ENCODE data around the gene CIB4. TPM values are rescaled to one million over a fixed set of nuclear protein-coding genes. Genes with fewer than 3 reads are reported as not detected.

CIB4 gene
- total and polyA plus RNA-seq, 2 experiments from 2014 or later, result not detected

DNA sequence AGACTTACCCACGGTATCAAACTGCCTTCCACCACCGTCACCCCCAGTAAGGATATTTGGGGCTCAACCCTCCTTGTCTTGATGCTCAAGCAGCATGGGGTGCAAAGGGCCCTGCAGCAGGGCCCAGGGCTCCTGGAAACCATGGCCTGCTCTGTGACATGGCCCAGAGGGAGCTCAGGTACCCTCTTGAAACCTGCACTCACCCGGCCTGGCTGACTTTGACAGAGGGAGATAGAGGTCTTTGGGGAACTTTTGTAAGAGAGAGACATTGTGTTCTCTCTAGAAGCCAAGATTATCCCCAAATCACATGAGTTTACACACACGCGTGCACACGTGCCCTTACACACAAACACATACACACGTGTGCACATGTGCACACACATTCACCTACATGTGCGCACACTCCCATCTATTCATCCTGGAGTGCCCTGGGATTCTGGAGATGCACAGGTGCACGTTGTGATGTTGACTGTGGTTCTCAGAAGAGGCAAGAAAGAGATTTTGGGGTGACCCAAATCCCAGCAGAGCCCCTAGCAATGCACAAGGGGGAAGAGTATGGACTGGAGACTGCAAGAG, 31.7 kb upstream of the CIB4 start:
- Histone ChIP-seq H3K4me2 (no peak overlapping the region), H3K79me2 (no peaks in the 10 kb centered on the region), H3K27me3 (no peaks in the 10 kb centered on the region), H3K4me3 (no peak overlapping the region), H3K4me1 (ENCODE audit: insufficient read depth) (peaks cover 10% of the 10 kb centered on the region), H4K20me1 (ENCODE audit: insufficient read depth, poor library complexity, severe bottlenecking) (no peaks in the 10 kb centered on the region), H3K36me3 (replicated peaks; ENCODE audit: insufficient read depth, low read depth) (no peaks in the 10 kb centered on the region), H3K9me3 (ENCODE audit: low read depth) (no peaks in the 10 kb centered on the region), H3K27ac (no peak overlapping the region), H2AFZ (no peak overlapping the region), H3K9me2 (replicated peaks; ENCODE audit: insufficient read depth) (no peaks in the 10 kb centered on the region)
- DNase-seq (ENCODE audit: low spot score), result no peak
- TF ChIP-seq EZH2 (IDR thresholded peaks at IDR 0.05; ENCODE audit: borderline replicate concordance) (no peak), EZH2phosphoT487 (IDR thresholded peaks at IDR 0.05; ENCODE audit: low read depth, severe bottlenecking, unreplicated experiment) (no peak)
- TF ChIP-seq, protein P1, sequence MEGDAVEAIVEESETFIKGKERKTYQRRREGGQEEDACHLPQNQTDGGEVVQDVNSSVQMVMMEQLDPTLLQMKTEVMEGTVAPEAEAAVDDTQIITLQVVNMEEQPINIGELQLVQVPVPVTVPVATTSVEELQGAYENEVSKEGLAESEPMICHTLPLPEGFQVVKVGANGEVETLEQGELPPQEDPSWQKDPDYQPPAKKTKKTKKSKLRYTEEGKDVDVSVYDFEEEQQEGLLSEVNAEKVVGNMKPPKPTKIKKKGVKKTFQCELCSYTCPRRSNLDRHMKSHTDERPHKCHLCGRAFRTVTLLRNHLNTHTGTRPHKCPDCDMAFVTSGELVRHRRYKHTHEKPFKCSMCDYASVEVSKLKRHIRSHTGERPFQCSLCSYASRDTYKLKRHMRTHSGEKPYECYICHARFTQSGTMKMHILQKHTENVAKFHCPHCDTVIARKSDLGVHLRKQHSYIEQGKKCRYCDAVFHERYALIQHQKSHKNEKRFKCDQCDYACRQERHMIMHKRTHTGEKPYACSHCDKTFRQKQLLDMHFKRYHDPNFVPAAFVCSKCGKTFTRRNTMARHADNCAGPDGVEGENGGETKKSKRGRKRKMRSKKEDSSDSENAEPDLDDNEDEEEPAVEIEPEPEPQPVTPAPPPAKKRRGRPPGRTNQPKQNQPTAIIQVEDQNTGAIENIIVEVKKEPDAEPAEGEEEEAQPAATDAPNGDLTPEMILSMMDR (IDR thresholded peaks at IDR 0.05; ENCODE audit: poor library complexity), result no peak
- 85% methylated on average over 9 of the region's 9 CpGs for WGBS (ENCODE audit: low lambda C conversion rate, missing lambda C conversion rate)

DNA sequence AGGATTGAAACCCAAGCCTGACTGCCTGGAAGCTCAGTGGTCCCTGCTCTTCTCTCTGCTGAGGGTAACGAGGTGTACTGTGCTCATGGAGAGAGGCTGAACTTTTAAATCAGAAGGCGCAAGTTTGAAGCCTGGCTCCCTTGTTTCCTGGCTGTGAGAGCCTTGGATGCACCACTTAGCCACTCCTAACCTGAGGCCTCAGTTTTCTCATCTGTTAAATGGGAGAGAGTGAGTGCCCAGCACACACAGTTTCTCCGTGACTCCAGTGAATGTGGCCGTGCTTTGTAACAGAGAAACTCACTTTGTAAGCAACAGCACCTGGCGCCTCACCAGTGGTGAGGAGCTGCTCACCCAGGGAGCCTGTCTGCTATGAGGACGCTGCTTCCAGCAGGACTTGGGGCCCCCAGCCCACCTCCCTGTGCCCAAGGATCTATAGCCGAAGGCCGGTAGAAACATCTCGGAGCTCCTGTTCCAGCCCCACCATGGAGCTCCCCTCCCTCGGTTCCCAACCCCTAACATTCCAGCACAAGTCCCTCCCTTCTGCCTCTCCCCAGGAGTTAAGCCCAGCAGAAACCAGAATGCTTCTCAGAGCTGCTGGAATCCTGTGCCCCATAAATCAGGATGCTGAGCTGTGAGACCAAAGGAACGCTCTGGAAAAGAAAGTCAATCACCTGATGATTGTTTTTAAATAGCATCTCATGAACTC, 31.1 kb upstream of the CIB4 start:
- H2AFZ ChIP-seq, result no peak overlapping the region

DNA sequence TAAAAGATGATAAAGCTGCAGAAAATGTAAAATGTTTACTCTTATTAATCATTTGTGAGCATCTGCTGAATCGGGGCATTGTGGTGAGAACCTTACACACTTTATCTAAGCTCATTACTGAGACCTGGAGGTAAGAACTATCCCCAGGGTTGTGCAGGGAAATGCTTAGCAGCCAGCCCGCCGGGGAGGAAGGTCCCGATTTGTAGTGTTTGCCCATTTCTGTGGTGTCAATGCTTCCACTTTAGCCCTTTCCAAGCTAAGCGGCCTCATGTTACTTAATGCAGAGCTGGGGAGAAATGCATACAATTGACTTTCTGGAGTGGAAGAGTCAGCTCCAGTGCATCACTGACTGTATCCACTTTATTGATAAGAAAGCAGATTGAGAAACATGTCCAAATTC, 30.5 kb upstream of the CIB4 start:
- Histone ChIP-seq H3K27me3 (no peaks in the 10 kb centered on the region), H3K27ac (no peak overlapping the region), H3K36me3 (replicated peaks; ENCODE audit: insufficient read depth, low read depth) (no peaks in the 10 kb centered on the region), H2AFZ (no peak overlapping the region), H3K4me1 (ENCODE audit: insufficient read depth) (peaks cover 10% of the 10 kb centered on the region), H4K20me1 (ENCODE audit: insufficient read depth, poor library complexity, severe bottlenecking) (no peaks in the 10 kb centered on the region), H3K4me3 (no peak overlapping the region), H3K9me2 (replicated peaks; ENCODE audit: insufficient read depth) (no peaks in the 10 kb centered on the region), H3K9me3 (ENCODE audit: low read depth) (no peaks in the 10 kb centered on the region), H3K4me2 (no peak overlapping the region), H3K79me2 (no peaks in the 10 kb centered on the region)
- TF ChIP-seq EZH2phosphoT487 (IDR thresholded peaks at IDR 0.05; ENCODE audit: low read depth, severe bottlenecking, unreplicated experiment) (no peak), EZH2 (IDR thresholded peaks at IDR 0.05; ENCODE audit: borderline replicate concordance) (no peak)
- TF ChIP-seq, protein P1 (IDR thresholded peaks at IDR 0.05; ENCODE audit: poor library complexity), result no peak
- DNase-seq (ENCODE audit: low spot score), result no peak
- WGBS (ENCODE audit: low lambda C conversion rate, missing lambda C conversion rate), result 88% methylated on average over 5 of the region's 5 CpGs

More for the DNA sequence above, 31.1 kb upstream of the CIB4 start:
- Histone ChIP-seq H3K27ac (no peak overlapping the region), H3K4me3 (no peak overlapping the region), H3K4me1 (ENCODE audit: insufficient read depth) (peaks cover 10% of the 10 kb centered on the region), H3K27me3 (no peaks in the 10 kb centered on the region), H3K36me3 (replicated peaks; ENCODE audit: insufficient read depth, low read depth) (no peaks in the 10 kb centered on the region), H3K4me2 (no peak overlapping the region), H4K20me1 (ENCODE audit: insufficient read depth, poor library complexity, severe bottlenecking) (no peaks in the 10 kb centered on the region), H3K79me2 (no peaks in the 10 kb centered on the region), H3K9me2 (replicated peaks; ENCODE audit: insufficient read depth) (no peaks in the 10 kb centered on the region), H3K9me3 (ENCODE audit: low read depth) (no peaks in the 10 kb centered on the region)
- 69% methylated on average over 11 of the region's 11 CpGs for WGBS (ENCODE audit: low lambda C conversion rate, missing lambda C conversion rate)
- DNase-seq (ENCODE audit: low spot score), result no peak
- TF ChIP-seq EZH2 (IDR thresholded peaks at IDR 0.05; ENCODE audit: borderline replicate concordance) (no peak), EZH2phosphoT487 (IDR thresholded peaks at IDR 0.05; ENCODE audit: low read depth, severe bottlenecking, unreplicated experiment) (no peak)
- TF ChIP-seq, protein P1 (IDR thresholded peaks at IDR 0.05; ENCODE audit: poor library complexity), result no peak

Measured in hepatocyte (in vitro differentiated cells).